DMS153 treated with DMSO at 0.1 percent for 48 hours (cell line): ENCODE measurements around the gene TSPAN1.

ENCODE experiments used
- DNase-seq: peaks from one replicate; lab custom pipeline; 2025; ENCODE audit not compliant: unreplicated experiment; lab: John Stamatoyannopoulos, UW

TSPAN1 gene

DNA sequence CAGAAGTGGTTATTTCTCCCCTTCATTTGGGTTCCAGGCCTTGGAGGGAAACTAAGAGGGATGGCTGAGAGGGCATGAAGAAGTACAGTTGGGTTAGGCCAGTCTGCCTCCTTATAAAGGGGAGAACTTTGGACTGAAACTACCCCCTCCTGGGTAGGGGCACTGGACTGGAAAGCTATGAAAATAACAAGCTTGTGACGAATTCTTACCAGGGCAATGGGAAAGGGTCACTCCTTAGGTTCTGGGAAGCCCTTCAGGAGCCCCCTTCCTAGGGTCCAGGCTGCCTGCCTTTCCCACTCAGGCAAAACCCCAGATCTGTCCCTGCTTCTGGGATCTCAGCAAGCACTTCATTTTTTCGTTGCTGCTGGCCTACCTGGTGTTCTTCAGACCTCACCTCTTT, 11.2 kb downstream of the TSPAN1 start:
- no peak for DNase-seq

DNA sequence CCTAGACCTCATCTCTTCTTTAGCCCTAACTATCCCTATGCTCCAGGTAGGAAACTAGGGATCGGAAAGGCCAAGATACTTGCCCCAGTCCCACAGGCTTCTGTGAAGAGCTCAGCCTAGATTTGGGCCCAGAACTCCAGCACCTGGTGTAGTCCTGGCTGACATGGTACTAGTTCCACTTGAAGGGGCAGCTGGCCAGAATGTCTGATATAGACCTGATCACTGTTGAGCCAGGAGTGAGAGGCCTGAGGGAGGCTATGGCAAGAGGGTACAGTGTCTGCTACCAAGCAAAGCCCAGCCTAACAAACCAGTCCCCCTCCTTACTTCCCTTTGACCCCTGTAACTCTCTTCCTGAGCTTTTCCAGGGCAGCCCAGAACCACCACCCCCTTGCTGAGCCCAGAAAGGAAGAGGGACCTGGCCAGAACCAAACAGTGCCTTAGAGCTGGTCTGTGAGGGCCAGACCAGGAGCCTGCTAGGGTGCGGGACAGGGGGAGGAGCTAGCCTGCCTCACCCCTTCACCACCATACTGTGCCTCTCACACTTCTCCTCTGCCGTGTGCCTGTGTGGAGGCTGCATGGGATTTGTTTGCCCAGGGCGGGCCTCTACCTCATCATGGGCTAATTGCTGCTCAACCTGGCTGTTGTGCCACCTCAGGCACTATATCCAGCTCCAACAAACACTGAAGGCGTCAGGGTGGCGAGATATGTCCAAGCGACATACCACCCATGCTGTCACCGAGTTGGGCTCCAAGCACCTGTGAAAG, 12.4 kb downstream of the TSPAN1 start:
- DNase-seq = peak; percentile 98

DNA sequence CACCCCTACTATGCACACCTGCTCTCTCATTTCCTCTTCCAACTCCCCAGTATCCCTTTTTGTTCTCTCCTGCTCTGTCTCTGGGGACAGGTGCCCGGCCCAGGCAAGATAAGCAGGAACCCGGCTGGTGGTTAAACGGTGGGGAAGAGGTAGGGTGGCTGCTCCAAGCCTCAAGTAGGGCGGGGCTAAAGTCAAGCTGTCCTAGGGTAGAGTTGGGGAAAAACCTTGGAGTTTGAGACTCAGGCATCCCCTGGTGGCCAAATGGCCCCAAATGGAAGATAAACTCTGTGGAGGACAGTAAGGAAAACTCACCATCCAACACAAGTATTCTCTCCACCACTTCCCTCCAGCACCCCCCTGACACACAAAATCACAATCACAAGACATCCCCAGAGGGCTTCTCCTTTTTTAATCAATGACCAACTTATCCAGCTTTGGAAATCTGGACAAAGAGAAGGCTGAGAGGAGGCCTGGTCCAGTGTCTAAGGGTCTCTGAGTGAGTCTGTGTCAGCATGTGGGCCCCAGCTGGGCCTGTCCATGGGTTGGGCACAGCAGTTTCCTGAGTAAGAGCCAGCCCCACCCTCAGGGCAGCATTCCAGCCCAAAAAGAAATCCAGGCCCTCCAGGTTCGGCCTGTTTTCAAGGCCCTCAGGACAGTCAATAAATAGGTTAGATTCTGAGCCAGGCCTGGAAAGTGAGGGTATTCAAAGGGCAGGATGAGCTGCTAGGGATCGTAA, 13.6 kb downstream of the TSPAN1 start:
- peak; percentile 95 for DNase-seq

DNA sequence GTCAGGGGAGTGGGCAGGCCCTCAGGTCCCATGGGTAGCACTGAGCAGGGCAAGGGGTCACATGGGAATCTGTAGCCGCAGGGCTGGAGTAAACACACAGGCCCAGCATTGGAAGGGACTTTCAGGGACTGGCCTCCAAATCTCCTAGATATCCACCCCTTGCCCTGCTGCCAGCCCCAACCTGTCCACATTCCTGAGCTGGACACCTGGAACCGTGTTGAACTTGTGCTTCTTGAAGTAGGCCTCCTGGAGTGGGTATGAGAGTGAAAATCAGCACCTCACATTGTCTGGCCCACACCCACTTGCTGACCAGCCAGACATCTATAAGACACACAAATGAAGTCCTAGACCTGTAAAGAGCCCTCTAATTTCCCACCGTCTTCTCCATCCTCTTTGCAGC, 15.7 kb downstream of the TSPAN1 start:
- DNase-seq = no peak

DNA sequence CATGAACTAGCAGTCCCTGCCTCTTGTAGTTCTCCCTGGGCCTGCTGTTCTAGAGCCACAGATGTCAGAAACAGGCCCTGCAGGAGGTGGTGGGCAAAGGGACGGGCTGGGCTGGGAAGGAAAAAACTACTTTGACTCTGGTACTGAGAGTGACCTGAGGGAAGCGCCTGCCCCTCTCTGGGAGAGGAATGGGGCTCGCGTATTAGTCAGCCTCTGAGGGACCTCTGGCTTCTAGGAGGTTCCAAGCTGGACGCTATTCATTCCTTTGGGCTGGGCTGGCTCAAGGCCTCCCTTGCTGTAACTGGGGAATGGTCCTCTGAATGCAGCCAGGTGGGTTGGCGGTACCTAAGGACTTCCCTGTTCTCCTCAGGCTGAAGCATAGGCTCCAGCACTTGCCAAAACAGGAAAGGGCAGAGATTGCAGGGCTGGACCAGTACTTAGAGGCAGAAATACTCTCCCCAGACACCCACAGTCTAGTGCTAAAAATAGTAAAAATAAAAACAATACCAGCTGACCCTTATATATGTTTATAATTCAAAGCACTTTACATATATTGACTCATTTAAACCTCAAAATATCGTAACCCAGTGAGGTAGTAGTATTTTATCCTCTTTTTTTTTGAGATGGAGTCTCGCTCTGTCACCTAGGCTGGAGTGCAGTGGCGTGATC, 16.3 kb downstream of the TSPAN1 start:
- no peak for DNase-seq

DNA sequence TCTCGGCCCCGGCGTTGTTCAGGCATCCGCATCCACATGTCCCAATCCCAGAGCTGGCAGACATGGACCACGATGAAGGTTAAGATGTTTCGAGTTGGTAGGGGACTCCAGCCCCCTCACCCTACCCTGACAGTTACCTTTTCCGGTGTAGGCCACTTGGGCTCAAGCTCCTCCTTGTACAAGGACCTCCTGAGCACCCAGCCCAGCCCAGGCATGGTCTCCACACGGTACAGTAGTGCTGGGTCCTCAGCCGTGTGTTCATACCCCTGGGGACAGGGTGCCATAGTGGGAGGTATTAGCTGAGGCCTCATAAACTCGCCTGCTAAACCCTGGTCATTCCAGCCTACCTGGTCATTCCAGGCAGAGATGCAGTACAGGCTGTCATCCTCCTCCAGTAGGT, 17.3 kb downstream of the TSPAN1 start:
- no peak for DNase-seq

DNA sequence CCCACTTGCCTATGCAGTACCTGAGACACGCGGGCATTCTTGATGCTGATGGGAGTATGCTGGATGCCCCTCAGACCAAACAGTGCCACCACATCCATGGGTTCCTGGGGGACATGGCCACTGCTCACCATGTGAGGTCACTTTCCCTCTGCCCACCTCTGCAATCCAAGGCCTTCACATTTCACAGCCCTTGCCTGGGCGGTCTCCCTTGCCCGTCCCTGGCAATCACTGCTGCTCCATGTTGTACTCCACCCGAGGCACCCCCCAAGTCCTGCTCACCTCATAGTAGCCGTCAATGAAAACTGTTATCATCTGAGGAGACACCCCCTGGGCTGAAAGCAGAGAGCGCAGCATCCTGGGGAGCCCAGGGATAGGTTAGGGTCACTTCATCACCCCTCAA, 18.4 kb downstream of the TSPAN1 start:
- no peak for DNase-seq

DNA sequence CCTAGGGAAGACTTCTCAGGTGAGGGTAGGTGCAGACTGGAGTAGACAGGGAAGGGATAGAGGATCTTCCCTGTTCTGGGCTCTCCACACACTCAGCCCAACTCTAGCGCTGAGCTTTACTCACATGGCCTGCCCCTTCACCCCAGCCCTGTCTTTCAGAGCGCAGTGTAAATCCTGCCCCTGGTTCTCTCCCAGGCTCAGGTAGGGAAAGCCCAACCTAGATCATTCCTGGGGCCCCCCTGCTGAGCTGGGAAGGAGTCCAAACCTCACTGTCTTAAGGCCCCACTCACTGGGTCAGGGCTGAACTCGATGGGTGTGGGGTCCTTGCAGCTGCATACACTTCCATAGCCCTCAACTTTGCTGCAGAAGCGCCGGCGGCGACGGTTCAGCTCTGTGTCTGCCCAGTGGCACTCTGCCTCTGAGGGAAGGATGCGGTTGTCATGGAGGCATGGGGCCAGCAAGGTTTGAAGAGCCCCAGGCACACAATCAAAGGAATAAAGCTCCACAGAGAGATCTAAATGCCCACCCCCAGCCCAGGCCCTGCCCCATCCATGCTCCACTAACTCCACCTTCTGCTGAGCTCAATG, 19.2 kb downstream of the TSPAN1 start:
- DNase-seq = peak; percentile 57

DNA sequence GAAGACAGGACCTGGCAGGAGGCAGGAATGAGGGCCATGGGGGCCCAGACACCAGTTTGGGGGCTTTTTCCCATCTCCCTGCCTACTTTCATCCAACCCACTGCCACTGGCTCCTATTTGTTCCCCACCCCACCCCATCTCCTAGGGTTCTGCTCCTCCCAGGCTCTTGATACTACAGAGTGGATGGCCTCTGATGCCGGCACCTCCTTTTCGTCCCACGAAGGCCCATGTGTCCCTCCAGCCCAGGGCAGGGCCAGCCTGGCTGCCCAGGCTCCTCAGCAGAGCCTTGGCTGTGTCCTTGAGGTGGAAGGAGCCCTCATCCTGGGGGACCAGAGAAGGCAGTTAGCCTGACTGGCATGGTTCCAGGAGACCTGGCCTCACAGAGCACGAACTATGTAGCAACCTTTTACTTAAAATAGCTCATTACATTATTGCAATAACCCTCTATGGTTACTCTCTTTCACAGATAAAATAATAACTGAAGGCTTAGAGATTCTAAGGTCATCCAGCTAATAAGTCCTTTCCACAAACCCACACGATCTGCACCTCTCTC, 19.8 kb downstream of the TSPAN1 start:
- DNase-seq = no peak

DNA sequence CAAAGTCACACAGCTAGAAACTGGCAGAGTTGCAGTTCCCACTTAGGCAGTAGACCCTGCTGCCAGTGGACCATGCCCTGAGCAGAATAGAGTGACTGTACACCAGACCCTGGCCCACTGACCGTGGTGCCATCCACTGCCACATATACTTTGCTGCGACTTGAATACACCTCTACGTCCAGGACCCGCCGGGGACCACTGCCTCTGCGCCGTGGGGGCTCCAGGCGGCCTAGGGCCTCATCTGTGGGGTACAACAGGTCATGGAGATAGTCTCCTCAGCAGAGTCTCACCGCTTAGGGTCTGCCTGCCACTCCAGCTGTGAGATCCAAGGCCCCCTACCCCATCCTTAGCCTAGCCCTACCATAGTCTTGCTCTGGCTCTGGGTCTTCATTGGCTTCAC, 21.7 kb downstream of the TSPAN1 start:
- no peak for DNase-seq

DNA sequence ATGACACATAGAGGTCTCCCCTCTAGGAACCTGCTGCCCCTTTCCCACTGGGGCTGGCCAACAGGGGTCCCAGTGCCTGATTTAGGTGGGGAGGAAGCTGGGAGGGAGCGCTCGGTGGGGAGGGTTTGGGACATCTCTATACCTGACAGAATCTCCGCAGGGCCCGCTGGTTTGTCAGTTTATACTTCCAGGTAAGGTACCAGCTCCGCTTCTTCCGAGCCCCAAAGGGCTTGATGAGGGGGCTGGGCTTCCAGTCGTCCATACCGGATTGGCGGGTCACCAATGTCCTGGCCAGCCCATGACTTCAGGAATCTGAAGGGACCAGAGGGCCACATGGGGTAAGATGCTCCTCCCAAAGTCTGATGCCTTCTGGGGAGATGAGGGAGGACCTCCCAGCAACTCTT, 22.7 kb downstream of the TSPAN1 start:
- no peak for DNase-seq

DNA sequence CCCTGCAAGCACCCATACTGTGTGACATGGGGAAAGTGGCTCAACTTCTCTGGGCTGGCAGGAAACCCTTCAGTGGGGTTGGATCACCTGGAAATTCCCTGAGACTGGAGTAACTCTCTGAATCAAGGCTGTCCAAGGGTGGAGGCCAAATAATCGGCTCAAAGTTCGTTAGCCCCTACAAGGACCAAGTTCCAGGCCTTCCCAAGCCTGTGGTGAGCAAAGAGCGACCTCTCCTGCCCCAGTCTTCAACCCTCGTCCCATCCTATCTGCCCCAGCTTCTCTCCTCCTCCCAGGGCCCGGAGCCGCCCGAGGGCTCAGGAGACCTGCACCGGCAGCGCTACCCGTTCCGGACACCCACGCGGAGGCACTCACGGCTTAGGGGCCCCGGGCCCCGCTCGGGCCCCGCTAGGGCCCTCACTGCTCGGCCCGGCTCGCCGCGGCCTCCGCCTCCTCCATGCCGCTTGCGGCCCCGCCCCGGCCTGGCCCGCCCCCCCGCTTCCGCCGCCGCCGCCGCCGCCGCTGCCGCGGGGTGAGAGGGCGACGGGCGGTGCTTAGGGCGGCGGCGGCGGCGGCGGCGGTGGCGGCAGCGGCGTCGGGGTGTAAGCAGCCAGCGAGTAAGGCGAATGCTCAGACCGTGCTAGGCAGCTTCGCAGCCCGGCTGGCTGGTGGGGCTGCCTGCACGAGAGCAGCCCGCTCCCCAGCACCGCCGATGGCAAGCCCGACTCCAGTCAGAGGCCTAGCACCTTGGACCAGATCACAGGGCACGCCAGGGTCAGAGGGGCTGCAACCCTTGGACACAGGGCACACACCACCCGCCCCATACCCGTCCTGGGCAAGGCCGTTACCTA, 23.3 kb downstream of the TSPAN1 start, which contains the start of gene POMGNT1:
Gene POMGNT1 (minus strand): TSS at position 471 of the 848 bp plus-strand sequence. CDS start 613 bp downstream, outside the sequence.
- peak; percentile 83 for DNase-seq

DNA sequence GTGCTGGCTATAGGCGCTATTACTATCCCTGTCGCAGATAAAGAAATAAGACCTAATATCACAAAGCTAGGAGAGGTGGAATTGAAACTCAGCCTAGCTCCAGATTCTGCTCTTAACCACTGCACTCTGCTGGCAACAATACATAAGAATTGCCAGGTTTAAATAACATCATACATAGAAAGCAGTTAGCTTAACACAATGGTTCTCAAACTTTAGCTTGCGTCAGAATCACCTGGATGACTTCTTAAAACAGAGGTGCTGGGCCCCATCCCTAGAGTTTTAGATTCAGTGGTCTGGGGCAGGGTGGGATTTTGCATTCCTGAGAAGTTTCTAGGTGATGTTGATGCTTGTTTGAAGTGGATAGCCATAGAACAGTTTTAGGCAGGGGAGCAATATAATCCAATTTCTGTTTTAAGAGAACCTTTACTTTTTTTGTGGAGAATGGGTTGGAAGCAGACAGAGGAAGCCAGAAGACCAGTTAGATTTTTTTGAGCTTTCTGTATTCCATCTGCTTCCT, 24.4 kb downstream of the TSPAN1 start:
- no peak for DNase-seq

DNA sequence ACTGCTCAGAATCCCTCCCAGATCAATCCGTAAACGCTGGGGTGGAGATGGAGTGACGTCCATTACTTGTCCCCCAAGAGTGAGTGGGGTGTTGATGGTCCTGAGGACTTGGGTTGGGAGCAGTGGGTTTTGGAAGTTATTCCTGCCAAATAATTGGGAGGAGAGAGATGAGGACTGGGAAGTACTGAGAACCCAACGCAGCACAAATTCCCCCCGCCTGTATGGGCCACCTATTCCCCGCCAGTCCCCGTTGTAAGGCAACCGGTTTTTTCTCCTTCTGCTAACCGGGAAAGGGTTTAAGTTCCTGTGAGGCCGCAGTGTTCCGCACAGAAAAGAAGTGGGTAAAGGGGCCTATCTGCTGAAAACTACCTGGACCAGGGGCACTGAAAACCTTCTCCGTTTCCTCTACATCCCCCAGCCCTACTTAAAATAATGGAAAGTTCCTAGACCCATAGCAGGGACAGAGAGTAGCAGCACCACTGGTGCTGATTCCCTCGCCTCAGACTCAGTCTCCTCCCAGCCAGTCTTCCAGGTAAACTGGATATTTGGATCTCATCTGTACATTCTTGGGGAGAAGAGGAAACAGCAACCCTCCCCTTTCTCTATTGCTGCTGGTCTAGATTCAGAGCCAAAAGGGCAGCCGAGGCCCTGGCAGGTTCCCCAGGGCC, 29.0 kb downstream of the TSPAN1 start:
- peak; percentile 67 for DNase-seq

DNA sequence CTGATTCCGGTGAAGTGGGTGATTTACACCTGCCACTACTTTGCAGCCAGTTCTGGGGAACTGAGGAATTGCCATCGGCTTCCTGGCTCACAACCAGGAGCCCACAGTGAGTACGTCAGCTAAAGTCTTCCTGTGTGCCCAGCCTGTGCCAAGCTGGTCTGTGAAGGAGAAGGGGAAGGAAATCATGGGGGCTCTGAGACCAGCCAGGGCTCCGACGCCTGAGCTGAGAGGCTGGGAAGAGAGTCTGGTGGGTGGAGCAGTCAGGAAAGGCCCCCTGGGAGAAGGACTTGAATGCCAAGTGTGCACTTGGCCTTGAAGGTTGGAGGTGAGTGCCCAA, 29.5 kb downstream of the TSPAN1 start:
- no peak for DNase-seq

DNA sequence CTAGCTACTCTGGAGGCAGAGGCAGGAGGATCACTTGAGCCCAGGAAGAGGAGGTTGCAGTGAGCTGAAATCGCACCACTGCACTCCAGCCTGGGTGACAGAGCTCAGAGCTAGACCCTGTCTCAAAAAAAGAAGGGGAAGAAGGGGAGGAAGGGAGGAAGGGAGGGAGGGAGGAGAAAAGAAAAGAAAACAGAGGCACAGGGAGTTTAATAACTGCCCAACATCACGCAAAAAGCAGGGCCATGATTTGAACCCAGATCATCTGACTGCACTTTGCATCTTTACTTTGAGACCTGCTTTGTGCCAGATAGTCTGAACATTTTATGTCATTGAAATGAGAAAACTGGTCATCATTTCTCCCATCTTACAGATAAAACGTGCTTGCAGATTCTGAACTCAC, 30.3 kb downstream of the TSPAN1 start:
- DNase-seq = no peak

DNA sequence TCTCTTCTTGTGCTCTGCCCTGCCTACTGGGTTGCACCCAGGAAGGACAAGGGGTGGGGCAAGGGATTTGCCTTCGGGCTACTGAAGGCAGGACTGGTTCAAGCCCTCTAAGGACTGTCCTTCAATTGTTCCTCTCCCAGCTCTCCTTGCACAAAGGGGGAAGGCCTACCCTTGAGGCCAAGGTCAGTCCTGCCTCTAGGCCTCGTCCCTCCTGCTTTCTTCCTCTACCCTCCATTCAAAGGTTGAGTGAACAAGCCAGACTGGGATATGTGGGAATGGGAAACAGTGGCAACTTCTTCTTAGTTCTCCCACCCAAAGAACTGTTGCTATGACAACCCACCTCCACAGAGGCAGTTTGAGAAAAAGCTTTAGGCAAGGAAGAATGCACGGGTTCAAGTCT, 30.9 kb downstream of the TSPAN1 start:
- DNase-seq = no peak

DNA sequence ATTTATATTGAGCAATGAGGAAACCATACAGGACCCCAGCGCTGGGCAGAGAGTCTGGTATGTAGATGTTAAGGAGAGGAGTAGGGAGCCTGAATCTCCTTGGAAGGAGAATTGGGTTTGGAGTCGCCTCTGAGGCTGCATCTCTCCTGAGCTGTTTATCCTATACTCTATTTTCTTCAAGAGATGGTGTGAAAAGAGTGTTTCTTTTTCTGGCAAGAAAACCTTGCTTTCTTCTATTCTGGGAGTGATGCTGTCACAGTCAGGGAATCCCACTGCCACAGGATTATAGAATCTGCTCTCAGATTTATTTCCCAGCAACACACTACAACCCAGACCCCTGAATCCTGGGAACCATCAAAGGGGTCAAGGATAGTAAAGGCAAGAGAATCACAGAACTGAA, 31.5 kb downstream of the TSPAN1 start:
- no peak for DNase-seq

DNA sequence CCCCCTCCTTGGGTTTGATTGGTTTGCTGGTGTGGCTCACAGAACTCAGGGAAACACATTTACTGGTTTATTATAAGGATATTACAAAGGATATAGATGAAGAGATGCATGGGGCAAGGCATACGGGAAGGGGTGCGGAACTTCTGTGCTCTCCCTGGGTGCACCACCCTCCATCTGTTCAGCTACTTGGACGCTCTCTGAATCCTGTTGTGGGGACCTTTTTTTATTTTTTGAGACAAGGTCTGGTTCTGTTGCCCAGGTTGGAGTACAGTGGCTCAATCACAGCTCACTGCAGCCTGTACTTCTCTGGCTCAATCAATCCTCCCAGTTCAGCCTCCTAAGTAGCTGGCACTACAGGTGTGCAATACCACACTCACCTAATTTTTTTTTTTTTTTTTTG, 35.7 kb downstream of the TSPAN1 start:
- DNase-seq = no peak

DNA sequence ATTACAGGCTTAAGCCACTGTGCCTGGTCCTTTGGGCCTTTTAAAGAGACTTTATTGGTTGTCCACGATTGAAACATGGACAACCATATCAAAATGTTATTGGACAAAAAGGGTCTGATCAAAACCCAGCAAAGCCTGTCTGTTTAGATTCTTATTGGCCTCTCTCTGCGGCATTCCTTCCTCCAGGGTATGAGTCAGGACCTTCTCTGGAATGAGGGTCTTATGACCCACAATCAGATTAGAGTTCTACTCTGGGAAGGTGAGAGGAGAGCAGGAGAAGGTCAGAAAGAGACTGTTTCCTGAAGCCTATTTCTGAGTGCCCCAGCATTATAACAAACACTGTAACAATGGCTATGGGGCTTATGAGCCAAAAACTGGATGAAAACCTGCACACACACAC, 36.2 kb downstream of the TSPAN1 start:
- no peak for DNase-seq
